HepG2 (cell line): Measurements from ENCODE around the gene IL32. TPM values are rescaled to one million over a fixed set of nuclear protein-coding genes. Genes with fewer than 3 reads are reported as not detected.

Experiments
- CC2D1A ChIP-seq: sonication (generic); formaldehyde crosslinking; IDR thresholded peaks from 2 replicates; pipeline ENCODE4 v1.8.1; 2023; ENCODE audit warnings: mild to moderate bottlenecking, missing genetic modification reagents
- CEBPG ChIP-seq: IDR thresholded peaks from 2 replicates; pipeline ENCODE4 v1.6.1; 2016
- CREM ChIP-seq, 2 experiments: sonication (generic) in 1 of 2; formaldehyde crosslinking in 1 of 2; IDR thresholded peaks; 2 replicates each; pipeline versions ENCODE4 v1.4.0 to v1.6.1; 2016 to 2020; ENCODE audit warnings: antibody characterized with exemption in 1 of 2, mild to moderate bottlenecking in 1 of 2, missing genetic modification reagents in 1 of 2
- DDIT3 ChIP-seq: sonication (generic); formaldehyde crosslinking; IDR thresholded peaks from 2 replicates; pipeline ENCODE4 v1.4.0; 2020; ENCODE audit warnings: mild to moderate bottlenecking, missing genetic modification reagents
- FOXP4 ChIP-seq: sonication (generic); formaldehyde crosslinking; IDR thresholded peaks from 2 replicates; pipeline ENCODE4 v1.4.0; 2020; ENCODE audit warnings: missing genetic modification reagents
- IKZF4 ChIP-seq: sonication (generic); formaldehyde crosslinking; IDR thresholded peaks from 2 replicates; pipeline ENCODE4 v1.5.1; 2020; ENCODE audit warnings: borderline replicate concordance, mild to moderate bottlenecking, low read depth, missing genetic modification reagents; ENCODE audit errors: not compliant biosample characterization
- JUND ChIP-seq: sonication (generic); formaldehyde crosslinking; IDR thresholded peaks from 2 replicates; pipeline ENCODE4 v1.8.0; 2022; ENCODE audit warnings: mild to moderate bottlenecking, missing genetic modification reagents
- MTA1 ChIP-seq: sonication (generic); formaldehyde crosslinking; IDR thresholded peaks from 2 replicates; pipeline ENCODE4 v1.4.0; 2020; ENCODE audit warnings: missing genetic modification reagents, mild to moderate bottlenecking, borderline replicate concordance
- PHF20 ChIP-seq: sonication (generic); formaldehyde crosslinking; IDR thresholded peaks from 2 replicates; pipeline ENCODE4 v1.5.0; 2020; ENCODE audit warnings: mild to moderate bottlenecking, missing genetic modification reagents
- POGZ ChIP-seq: sonication (generic); formaldehyde crosslinking; IDR thresholded peaks from 2 replicates; pipeline ENCODE4 v1.4.0; 2020; ENCODE audit warnings: mild to moderate bottlenecking, missing genetic modification reagents
- TEAD3 ChIP-seq: optimal IDR thresholded peaks from 2 replicates; pipeline ENCODE3; 2016; ENCODE audit warnings: borderline replicate concordance
- ZNF367 ChIP-seq: sonication (generic); formaldehyde crosslinking; IDR thresholded peaks from 2 replicates; pipeline ENCODE4 v1.4.0; 2020; ENCODE audit warnings: missing genetic modification reagents, borderline replicate concordance
- ZNF543 ChIP-seq: sonication (generic); formaldehyde crosslinking; IDR thresholded peaks from 2 replicates; pipeline ENCODE4 v1.4.0; 2020; ENCODE audit warnings: mild to moderate bottlenecking, missing genetic modification reagents
- ZNF569 ChIP-seq: sonication (generic); formaldehyde crosslinking; IDR thresholded peaks from 2 replicates; pipeline ENCODE4 v1.5.0; 2020; ENCODE audit warnings: mild to moderate bottlenecking, missing genetic modification reagents, moderate library complexity, borderline replicate concordance
- ZNF883 ChIP-seq: sonication (generic); formaldehyde crosslinking; IDR thresholded peaks from 2 replicates; pipeline ENCODE4 v1.5.1; 2020; ENCODE audit warnings: mild to moderate bottlenecking, missing genetic modification reagents; ENCODE audit errors: not compliant biosample characterization
- polyA plus RNA-seq, 8 experiments: library from polyadenylated mRNA; depleted of rRNA in 3 of 8; stranded (reverse) in 7 of 8; unstranded in 1 of 8; fragments of >200 nt; fragmentation: Illumina TruSeq in 4 of 8; extraction: Trizol in 4 of 8; gene quantifications; 2 replicates each; pipeline versions ENCODE4 v1.2.1 to v1.2.3, GENCODE V29; 2011 to 2016; ENCODE audit warnings: low read depth in 4 of 8, missing spikeins in 1 of 8, mixed read lengths in 1 of 8; ENCODE audit not compliant: insufficient read depth in 1 of 8
- total RNA-seq, 5 experiments: library from RNA; depleted of rRNA; stranded (reverse); fragments of >200 nt; fragmentation: Illumina TruSeq; extraction: Trizol; gene quantifications; 2 replicates each; pipeline ENCODE4 v1.2.3, GENCODE V29; 2016; ENCODE audit warnings: low read depth in 1 of 5
- TF ChIP-seq, protein P1 (sequence below): sonication (generic); formaldehyde crosslinking; IDR thresholded peaks from 2 replicates; pipeline ENCODE4 v1.5.0; 2020; ENCODE audit warnings: missing genetic modification reagents
- TF ChIP-seq, protein P2 (sequence below): sonication (generic); formaldehyde crosslinking; IDR thresholded peaks from 2 replicates; pipeline ENCODE4 v1.8.1; 2023; ENCODE audit warnings: missing genetic modification reagents, inconsistent platforms, borderline replicate concordance
- TF ChIP-seq, protein P3 (sequence below): sonication (generic); formaldehyde crosslinking; IDR thresholded peaks from 2 replicates; pipeline ENCODE4 v1.5.0; 2020; ENCODE audit warnings: missing genetic modification reagents, mild to moderate bottlenecking, borderline replicate concordance
- TF ChIP-seq, protein P4 (sequence below): sonication (generic); formaldehyde crosslinking; IDR thresholded peaks from 2 replicates; pipeline ENCODE4 v1.4.0; 2020; ENCODE audit warnings: missing genetic modification reagents, borderline replicate concordance

IL32 gene
- total and polyA plus RNA-seq, 2 of the 13 experiments (the other 11 are each of a cell fraction or from before 2014, with no cell fraction given) = 115 to 165 TPM

GRCh38 chr16:3059041-3059722, 6.3 kb upstream of the IL32 start (continued):
- TF ChIP-seq PHF20 (CRISPR knock-in tag) (peak; percentile 58; the same call in 1 of the 2 replicates), CREM (IDR thresholded peaks at IDR 0.05) (no peak), CREM (CRISPR knock-in tag; IDR thresholded peaks at IDR 0.05) (no peak), IKZF4 (CRISPR knock-in tag) (peak; percentile 72), JUND (CRISPR knock-in tag) (peak; percentile 27; the same call in 1 of the 2 replicates), DDIT3 (no peak), ZNF569 (no peak), MTA1 (CRISPR knock-in tag) (peak; percentile 80), ZNF883 (CRISPR knock-in tag) (peak; percentile 88), ZNF543 (CRISPR knock-in tag) (peak; percentile 70; the same call in 1 of the 2 replicates), TEAD3 (peak; percentile 40), FOXP4 (CRISPR knock-in tag) (0 out of 2 replicates have a peak, but pooled peaks have one; percentile 21), CC2D1A (CRISPR knock-in tag) (no peak), POGZ (no peak; the same call in 1 of the 2 replicates), CEBPG (no peak; the same call in 1 of the 2 replicates), ZNF367 (CRISPR knock-in tag) (no peak)
- TF ChIP-seq, protein P1, sequence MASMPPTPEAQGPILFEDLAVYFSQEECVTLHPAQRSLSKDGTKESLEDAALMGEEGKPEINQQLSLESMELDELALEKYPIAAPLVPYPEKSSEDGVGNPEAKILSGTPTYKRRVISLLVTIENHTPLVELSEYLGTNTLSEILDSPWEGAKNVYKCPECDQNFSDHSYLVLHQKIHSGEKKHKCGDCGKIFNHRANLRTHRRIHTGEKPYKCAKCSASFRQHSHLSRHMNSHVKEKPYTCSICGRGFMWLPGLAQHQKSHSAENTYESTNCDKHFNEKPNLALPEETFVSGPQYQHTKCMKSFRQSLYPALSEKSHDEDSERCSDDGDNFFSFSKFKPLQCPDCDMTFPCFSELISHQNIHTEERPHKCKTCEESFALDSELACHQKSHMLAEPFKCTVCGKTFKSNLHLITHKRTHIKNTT (CRISPR knock-in tag) = no peak
- TF ChIP-seq, protein P2, sequence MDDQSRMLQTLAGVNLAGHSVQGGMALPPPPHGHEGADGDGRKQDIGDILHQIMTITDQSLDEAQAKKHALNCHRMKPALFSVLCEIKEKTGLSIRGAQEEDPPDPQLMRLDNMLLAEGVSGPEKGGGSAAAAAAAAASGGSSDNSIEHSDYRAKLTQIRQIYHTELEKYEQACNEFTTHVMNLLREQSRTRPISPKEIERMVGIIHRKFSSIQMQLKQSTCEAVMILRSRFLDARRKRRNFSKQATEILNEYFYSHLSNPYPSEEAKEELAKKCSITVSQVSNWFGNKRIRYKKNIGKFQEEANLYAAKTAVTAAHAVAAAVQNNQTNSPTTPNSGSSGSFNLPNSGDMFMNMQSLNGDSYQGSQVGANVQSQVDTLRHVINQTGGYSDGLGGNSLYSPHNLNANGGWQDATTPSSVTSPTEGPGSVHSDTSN (CRISPR knock-in tag) = no peak
- TF ChIP-seq, protein P3, sequence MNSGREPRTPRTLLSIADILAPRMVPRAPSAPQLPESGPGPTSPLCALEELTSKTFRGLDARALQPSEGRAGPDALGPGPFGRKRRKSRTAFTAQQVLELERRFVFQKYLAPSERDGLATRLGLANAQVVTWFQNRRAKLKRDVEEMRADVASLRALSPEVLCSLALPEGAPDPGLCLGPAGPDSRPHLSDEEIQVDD (CRISPR knock-in tag) = no peak
- TF ChIP-seq, protein P4, sequence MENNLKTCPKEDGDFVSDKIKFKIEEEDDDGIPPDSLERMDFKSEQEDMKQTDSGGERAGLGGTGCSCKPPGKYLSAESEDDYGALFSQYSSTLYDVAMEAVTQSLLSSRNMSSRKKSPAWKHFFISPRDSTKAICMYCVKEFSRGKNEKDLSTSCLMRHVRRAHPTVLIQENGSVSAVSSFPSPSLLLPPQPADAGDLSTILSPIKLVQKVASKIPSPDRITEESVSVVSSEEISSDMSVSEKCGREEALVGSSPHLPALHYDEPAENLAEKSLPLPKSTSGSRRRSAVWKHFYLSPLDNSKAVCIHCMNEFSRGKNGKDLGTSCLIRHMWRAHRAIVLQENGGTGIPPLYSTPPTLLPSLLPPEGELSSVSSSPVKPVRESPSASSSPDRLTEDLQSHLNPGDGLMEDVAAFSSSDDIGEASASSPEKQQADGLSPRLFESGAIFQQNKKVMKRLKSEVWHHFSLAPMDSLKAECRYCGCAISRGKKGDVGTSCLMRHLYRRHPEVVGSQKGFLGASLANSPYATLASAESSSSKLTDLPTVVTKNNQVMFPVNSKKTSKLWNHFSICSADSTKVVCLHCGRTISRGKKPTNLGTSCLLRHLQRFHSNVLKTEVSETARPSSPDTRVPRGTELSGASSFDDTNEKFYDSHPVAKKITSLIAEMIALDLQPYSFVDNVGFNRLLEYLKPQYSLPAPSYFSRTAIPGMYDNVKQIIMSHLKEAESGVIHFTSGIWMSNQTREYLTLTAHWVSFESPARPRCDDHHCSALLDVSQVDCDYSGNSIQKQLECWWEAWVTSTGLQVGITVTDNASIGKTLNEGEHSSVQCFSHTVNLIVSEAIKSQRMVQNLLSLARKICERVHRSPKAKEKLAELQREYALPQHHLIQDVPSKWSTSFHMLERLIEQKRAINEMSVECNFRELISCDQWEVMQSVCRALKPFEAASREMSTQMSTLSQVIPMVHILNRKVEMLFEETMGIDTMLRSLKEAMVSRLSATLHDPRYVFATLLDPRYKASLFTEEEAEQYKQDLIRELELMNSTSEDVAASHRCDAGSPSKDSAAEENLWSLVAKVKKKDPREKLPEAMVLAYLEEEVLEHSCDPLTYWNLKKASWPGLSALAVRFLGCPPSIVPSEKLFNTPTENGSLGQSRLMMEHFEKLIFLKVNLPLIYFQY (CRISPR knock-in tag) = peak; percentile 61; the same call in 1 of the 2 replicates
